GM18499 (cell line): Measurements from ENCODE around the gene TCP1.
"Not testable (repeated sequence)": the region's sequence is repeated elsewhere in the genome, so short reads cannot be mapped to it uniquely, and the experiment has no call there.

Source experiments
- ATAC-seq: cut with Tn5 transposase; IDR thresholded peaks from one replicate; pipeline ENCODE4 v1.9.1; 2021; ENCODE audit warnings: moderate number of reproducible peaks; ENCODE audit not compliant: insufficient read depth, unreplicated experiment

The TCP1 gene

DNA sequence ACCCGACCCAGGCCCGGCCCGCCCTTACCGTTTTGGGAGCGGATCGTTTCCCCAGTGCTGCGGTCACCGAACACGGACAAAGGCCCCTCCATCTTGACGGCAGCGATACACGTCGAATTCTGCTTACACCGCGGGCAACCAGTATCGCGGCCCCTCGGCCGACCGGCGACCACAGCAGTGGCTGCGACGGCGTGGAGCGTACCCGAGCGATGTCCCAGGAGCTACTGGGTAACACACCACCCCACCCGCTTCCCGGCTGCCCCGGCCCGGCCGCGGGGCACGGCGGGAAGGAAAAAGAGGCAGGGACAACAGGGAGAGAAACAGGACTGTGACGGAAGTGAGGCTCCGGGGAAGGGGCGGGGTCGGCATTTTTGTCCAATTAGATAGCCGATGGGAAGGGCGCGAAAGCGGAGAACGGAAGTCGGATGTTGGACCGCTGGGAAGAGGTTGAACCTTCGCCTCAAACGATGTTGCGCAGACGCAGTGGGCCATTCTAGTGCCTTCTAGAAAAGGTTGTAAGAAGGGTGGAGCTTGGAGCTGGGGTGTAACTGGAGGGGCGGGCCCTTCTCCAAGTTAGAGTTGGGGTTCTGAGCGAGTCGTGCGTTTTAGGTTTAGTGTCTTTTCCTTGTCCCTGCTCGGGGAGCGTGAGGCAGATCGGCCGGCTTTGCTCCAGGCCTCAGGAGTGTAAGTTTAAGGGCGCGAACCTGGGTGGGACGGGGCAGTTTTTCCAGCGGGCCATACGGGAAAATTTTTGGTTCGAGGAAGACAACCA lies at the start of gene TCP1:
TCP1 (minus strand) TSS at position 226 of the 772 bp plus-strand sequence; CDS start at position 92, 134 bp downstream.
- peak; percentile 52 for ATAC-seq

DNA sequence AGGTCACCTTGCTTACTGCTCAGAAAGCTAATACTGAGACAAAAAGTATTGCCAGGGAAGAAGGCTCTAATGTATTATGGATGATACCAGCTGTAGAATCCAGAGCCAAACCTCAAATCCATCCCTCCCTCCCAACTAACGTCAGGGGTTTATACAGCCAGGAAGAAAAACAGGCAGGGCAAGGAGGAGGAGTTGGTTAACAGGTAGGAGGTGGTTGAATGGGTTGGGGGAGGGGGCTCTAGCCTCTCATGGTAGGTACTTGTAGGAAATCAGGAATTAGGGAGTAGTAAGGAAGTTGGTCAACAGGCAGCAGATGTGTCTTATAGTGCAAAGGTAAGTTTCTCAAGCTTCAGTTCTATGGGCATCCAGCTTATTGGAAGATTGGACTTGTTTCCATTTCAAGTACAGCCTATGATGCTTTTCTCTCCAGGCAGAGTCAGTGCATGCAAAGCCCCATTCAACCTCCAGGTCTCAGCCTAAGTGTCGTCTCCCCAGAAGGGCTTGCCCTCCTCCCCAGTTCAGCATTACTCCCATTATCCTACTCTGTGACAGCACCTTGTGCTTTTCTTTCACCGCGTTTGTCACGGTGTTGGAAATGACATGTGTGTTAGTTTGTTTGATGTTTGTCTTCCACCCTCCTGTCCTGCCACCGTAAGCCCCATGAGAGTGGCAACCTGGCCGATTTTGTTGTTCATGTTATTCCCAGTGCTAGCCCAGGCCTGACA lies 48.8 kb upstream of the TCP1 start:
- ATAC-seq = no peak

DNA sequence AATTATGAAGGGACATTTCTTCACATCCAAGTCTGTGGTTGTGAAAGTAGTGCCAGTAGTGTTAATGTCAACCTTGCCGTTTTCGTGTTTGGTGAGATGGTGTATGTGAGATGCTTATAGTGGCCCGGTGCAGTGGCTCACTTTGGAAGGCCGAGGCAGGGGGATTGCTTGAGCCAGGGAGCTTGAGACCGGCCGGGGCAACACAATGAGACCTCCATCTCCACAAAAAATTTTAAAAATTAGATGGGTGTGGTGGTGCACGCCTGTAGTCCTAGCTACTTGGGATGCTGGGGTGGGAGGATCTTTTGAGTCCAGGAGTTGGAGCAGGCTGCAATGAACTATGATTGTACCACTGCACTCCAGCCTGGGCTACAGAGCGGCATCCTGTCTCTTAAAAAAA lies 48.1 kb upstream of the TCP1 start:
- ATAC-seq = no peak

DNA sequence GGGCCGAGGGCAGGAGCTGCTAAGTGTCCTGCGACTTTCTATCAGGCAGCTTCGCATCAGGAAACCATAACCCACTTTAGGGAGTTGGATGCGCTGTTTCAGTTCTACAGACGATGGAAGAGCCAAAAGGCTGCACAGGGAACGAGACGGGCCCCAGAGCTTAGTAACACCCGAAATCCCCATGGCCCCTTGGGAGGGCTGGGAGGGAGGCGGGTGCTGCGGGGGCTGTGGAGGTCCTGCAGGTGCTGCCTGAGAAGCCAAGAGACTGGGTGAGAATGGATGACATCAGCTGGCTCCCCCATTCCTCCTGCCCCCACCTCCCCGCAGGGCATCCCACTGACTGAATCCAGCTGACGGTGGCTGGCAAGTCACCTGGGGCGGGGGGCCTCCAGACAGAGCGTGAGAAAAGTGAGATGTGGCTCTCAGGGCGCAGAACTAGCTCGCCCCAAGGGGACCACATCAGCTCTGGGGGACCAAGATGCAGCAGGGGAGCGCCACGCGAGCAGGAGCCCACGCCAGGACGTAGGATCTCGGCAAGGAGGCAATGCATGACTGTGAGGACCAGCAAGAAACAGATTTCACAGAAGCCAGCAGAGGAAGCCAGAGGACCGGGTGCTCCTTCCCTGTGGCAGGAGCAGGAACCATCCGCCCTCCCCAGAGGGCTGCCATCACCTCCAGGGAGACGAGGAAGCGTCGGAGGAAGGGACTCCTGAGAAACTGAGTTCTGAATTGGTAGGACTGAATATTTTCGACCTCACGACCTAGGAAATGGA lies 47.5 kb upstream of the TCP1 start:
- no peak for ATAC-seq

DNA sequence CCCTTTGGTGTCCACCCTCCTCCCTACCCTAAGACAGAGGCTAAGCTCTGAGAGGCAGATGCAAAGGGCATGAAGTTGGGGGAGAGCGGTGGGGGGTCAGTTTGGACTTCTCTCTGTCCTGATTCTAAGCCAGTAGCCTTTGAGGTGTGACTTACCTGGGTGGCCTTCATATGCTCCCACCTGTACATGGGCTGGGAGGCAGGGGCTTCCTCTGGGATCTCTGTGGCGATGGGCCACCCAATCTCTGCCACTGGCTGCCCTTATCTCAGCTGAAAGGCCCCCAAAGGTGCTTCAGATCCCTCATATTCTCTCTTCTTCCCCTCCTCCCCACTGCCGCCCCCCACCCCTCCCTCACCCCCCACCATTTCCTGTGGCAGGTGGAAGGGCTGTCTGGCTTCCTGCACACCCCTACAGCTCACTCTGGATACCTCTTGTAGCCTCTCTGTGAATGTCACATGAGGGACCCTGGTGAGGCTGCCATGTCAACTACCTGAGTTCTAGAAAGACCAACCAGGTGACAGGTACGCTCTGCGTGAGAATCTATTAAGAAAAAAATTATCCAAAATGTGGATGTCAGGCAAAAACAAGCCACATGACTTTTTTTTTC lies 44.7 kb upstream of the TCP1 start:
- no peak for ATAC-seq

DNA sequence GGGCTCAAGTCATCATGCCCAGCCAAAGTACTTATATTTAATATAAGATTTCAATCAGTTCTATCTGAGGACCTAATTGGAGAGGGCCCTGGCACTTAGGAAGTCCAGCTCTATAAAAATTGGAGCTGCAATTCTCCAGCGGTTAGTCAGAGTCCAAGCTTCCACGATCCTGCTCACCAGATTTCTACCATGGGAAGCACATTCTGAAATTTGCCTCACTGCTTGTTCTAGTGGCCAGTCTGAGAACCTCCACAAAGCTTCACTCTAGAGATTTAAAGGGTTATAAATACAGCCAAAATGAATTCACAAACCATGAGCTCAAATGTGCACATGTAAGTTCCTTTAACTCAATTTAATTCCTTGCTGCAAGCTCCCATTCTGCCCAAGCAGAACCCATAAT lies 44.2 kb upstream of the TCP1 start:
- ATAC-seq = no peak

DNA sequence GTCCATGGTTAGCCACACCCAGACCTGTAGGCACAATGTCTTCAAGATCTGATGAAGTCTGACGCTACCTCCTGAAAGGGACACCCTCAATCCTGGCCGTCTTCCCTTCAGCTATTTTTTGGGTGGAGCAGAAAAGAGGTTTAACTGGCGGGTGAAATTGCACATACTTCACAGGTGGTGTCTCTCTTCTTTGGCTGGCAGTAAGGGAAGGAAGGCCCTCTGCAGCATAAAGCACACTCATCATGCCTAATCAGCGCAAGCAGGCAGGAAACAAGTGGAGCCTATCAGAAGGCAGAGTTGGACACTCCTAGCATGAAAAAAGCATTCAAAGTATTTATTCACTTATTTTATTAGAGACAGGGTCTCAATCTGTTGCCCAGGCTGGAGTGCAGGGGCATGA lies 43.5 kb upstream of the TCP1 start:
- ATAC-seq = no peak

DNA sequence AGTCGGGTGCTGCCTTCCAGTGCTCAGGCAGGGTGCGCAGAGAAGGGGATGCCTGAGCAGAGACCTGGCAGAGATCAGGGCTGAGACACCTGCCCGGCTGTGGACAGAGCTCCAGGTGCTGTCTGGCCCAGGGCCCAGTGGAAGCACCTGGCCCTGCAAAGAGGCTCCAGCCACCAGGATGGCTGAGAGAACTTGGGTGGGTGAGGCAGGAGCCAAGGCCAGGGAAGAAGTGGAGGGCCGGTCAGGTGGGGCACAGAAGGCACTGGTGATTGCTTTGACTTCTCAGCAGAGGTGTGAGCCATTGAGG lies 41.9 kb upstream of the TCP1 start:
- no peak for ATAC-seq

DNA sequence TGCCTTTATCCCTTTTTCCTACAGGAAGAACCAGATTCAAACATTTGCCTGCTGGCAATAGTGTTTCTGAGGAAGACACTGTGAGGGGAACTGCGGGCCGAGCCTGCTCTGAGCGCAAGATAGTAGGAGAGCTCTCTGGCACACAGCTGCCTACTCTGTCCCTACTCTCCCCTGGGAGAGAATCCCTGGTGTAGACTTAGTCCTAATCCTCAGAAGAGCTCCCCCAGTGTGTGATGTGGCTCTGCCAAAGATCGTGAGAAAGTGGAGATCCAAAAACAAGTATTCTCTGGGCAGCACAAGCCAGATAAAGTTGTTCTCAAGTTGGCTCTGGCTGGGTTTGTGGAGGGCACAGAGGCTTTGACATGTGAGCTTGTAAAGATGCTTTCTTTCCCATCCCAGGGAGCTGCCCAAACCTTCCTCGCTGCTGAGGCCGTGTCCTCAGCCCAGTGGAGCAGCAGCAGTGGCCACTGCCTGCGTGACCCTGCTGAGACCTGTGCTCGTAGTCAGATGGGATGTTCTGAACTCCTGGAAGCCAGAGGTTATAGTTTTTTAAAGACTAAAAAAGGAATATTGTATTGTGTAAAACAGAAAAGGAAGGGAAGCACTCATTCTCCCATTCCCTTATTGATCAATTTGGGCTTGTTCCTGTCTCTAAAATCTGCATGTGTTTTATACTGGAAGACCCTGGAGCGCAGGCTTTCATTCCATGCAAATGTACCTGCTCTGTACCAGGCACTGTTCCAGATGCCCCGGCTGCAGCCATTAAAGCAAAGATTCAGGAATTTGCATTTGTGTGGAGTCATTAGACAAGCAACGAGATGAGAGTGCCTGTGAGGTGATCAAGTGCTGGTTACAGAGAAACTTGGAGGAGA lies 41.3 kb upstream of the TCP1 start:
- no peak for ATAC-seq

DNA sequence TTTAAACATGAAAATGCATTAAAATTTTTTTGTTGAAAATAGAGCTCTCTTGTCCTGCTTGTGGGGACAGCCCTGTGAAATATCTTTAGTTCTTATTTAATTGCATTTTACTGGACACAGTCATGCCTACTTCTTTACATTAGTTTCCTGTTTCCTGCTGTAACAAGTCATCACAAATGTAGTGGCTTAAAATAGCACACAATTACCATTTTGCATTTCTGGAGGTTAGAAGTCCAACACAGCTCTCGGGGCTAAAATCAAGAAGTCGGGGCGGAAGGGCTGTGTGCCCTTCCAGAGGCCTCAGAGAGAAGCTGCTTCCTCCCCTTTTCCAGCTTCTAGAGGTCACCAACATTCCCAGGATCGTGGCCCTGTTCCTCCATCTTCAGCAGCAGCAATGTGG lies 40.1 kb upstream of the TCP1 start:
- no peak for ATAC-seq

DNA sequence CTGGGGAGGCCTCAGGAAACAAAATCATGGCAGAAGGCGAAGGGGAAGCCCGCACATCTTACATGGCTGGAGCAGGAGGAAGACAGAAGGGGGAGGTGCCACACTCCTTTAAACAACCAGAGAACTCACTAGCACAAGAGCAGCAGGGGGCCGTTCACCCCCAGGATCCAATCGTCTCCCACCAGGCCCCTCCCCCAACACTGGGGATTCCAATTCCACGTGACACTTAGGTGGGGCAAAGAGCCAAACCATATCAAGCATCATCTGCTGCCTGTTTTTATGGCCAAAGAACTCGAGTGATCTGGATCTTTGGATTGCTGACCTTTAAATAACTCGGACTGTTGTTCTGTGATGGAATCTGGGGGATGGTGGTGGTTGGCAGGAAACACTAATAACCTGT lies 38.7 kb upstream of the TCP1 start:
- no peak for ATAC-seq

DNA sequence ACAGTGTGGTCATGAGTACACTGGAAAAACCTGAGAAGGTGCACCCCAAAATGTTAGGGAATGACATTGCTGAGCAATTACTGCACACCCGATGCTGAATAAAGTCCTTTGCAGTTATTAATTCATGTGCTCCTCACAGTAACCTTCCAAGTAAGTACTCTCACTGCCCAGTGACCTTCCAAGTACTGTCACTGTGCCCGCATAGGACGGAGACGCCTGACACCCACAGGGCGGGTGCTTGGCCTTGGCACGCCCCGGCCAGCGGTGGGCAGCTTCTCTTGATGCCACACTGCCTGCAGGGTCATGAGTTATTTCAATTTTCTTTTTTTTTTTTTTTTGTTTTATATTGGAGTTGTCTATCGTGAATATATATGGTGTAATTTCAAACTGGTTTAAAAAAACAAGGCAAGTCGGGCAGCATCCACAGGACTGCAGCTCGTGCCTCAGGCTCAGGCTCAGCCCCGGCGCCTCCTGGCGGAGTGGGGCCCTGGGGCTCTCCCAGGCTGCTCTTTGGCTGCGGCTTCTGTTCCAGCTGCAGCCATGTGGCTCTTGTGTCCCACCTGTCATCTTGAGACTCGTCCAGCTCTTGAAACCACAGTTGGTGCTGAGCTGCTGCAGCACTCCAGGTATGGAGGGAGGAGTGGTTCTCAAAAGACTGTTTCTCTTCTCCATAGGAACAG lies 37.7 kb upstream of the TCP1 start:
- no peak for ATAC-seq

DNA sequence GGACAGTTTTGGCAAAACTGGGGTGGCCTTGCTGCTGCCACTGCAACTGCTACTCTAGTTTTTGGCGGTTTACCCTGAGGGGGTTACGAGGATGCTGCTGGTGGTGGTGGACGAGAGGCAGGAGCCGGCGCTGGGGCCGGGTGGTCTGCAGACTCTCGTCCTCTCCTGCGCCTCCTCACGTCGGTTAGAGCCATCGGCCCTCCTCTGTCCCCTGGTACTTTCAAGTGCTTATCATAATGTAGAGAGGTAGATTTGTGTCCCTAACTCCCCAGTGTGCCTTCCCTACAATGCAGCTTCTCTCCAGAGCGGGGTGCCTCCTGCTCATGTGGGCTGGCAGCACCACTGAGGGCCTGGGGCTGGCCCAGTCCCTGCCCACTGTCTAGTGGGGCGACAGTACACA lies 36.6 kb upstream of the TCP1 start:
- no peak for ATAC-seq

DNA sequence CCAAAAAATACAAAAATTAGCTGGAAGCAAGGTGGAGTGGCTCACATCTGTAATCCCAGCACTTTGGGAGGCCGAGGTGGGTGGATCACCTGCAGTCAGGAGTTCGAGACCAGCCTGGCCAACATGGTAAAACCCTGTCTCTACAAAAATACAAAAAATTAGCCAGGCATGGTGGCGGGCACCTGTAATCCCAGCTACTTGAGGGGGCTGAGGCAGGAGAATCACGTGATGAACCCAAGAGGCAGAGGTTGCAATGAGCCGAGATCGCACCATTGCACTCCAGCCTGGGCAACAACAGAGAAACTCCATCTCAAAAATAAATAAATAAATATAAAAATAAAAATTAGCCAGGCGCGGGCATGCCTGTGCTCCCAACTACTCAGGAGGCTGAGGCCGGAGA lies 35.3 kb upstream of the TCP1 start:
- not testable (repeated sequence) for ATAC-seq

DNA sequence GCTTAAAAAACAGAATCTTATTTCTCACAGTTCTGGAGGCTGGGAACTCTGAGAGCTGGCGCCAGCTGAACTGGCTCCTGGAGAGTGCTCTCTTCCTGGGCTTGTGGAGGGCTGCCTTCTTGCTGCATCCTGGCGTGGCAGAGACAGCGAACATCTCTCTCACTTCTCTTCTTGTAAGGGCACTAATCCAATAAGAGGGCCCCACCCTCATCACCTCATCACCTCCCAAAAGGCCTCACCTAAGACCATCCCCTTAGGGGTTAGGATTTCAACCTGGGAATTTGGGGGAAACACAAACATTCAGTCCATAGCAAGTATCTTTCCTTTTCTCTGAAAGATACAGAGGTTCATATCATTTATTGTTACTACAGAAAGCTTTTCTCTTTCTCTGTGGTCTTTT lies 34.6 kb upstream of the TCP1 start:
- ATAC-seq = no peak

DNA sequence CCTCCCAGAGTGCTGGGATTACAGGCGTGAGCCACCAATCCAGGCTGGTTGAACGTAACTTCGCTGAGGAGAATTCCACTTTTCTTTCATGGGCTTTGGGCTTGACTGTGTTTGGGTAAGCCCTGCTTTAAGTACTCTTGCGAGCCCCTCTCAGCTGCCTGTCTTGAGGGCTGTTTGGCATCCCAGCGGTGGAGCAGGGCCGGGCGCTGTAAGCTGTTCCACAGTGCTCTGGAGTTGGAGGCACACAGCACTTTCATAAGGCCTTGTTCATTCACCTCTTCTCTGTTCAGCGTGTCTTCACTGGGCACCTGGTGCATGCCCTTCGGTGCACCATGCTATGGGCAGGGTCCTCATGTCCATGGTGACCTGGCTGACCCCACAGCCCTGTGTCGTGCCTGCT lies 32.3 kb upstream of the TCP1 start:
- no peak for ATAC-seq

DNA sequence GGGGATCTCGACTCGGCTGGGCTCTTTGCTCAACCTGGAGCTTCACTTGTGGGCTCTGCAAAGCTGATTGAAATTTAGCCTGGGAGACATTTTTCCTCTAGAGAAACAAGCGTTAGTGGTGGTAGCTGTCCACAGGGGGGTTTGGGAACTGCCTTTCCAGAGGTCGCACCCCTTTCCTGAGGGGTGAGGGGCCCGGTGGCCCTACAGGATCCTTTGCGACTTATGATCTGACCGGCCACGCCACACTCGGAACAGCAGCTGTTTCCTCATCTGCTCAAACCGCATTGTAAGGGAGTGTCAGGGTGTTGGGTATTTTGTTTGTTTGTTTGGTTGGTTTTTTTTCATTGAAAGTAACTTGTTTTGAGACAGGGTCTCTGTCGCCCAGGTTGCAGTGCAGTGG lies 31.7 kb upstream of the TCP1 start:
- no peak for ATAC-seq

DNA sequence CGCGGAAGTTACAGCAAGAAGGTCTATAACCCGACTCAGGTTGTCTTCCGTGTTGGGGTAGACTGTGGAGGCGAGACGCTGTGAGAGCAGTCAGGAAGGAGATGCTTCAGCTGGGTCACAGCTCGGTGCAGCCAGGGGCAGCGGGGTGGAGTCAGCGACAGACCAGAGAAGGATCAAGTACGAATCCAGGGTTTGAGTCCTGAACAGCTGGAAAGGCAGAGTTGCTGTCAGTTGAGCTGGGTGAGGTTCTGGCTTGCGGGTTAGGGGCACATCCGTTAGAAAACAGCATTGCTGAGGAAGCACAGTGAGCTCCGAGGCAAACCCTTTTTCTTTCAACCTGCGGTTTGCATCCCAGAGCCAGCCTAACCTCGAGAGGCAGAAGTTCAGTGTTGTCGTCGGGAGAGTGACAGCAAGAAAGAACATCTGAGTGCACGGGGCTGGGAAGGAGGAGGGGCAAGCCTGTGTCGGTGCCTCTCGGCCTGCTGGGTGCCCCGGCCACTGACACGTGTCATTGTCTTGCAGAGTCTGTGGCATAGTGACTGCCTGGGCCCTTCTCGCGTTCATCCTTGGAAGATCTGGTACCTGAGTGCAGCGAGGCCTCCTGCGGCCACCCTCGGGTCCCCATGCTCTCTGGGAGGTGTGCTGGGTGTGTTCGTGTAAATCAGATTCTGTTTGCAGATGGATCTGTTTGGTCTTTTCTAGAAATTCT lies 30.7 kb upstream of the TCP1 start:
- ATAC-seq = no peak

DNA sequence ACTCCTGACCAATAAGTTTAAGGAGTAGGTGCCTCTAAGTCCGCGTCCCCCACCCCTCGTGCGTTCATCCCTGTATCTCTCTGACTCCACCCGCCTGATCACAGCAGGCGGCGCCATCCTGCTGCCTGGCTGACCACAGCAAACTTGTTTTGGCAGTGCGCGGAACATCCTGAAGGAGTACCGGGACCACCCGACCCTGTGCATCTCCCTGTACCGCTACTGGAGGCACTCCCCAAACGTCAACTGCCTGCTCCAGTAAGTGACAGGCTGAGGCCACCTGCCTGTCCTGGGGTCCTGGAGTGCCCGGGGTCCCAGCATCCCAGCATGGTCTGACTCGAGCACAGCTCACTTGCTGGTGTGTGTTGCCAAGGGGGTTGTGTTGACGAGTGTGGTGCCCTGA lies 29.7 kb upstream of the TCP1 start:
- no peak for ATAC-seq
